ENCODE data around the gene BCLAF1.

- TF ChIP-seq POLR2A (IDR thresholded peaks at IDR 0.05) (no peak), CTCF (IDR thresholded peaks at IDR 0.05) (no peak)
These were observed 26.7 kb downstream of the BCLAF1 start for GRCh38 chr6:136262940-136263339.
